Nephron progenitor cell (in vitro differentiated cells): ENCODE measurements around the gene GLP1R.
A peak's percentile ranks its signal among the peaks of the same experiment; 100 is the strongest.

ENCODE experiments used
- DNase-seq: peaks from one replicate; pipeline ENCODE4 v3.0.0; 2021
- H3K27ac Mint-ChIP-seq: 2 replicates; pipeline ENCODE4 v1.8.0; 2021; ENCODE audit warnings: mild to moderate bottlenecking, moderate library complexity, mixed read lengths
- H3K27me3 Mint-ChIP-seq: 2 replicates; pipeline ENCODE4 v1.8.0; 2021; ENCODE audit warnings: mild to moderate bottlenecking, low read depth, mixed read lengths; ENCODE audit not compliant: poor library complexity
- H3K36me3 Mint-ChIP-seq: 2 replicates; pipeline ENCODE4 v1.8.0; 2021; ENCODE audit warnings: low read depth, mixed read lengths
- H3K4me1 Mint-ChIP-seq: 2 replicates; pipeline ENCODE4 v1.8.0; 2021; ENCODE audit warnings: mixed read lengths
- H3K4me3 Mint-ChIP-seq: 2 replicates; pipeline ENCODE4 v1.8.0; 2021; ENCODE audit warnings: mild to moderate bottlenecking, moderate library complexity, mixed read lengths
- H3K9me3 Mint-ChIP-seq: 2 replicates; pipeline ENCODE4 v1.8.0; 2021; ENCODE audit warnings: mild to moderate bottlenecking, moderate library complexity, mixed read lengths
- CTCF ChIP-seq: fragments of 200-600 bp; sonication (generic); IDR thresholded peaks from 2 replicates; pipeline ENCODE4 v1.5.0; 2021; ENCODE audit warnings: antibody characterized with exemption

Gene GLP1R

DNA sequence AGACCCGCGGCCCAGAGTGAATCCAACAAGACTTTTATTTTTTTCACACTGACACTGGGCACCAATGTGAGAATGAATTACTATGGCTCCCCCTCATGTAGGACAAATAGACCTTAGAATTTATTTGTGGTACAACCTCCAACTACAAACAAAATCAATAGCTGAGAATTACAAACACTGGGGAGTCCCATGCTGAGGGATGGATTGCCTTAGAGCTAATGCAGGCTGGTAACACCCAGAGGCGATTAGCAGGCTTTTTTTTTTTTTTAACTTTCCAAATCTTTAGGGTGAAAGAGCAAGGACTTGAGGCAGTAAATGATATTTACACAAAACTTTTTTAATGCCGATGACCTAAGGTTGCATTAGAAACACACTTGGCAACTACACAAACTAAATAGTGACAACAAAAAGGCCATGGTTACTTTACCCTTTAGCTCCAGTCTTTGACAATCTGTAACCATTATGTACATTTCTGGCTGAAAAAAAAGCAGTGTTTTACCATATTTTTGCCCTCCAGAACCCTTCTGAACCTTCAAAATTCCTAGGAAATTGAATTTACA lies 44.6 kb downstream of the GLP1R start:
- H3K36me3 Mint-ChIP-seq, result no peaks in the 10 kb centered on the region
- H3K9me3 Mint-ChIP-seq, result no peaks in the 10 kb centered on the region
- H3K27ac Mint-ChIP-seq, result no peak overlapping the region
- no peaks in the 10 kb centered on the region for H3K4me1 Mint-ChIP-seq
- no peak overlapping the region for H3K4me3 Mint-ChIP-seq
- DNase-seq, result no peak
- peaks cover 23% of the 10 kb centered on the region for H3K27me3 Mint-ChIP-seq
- TF ChIP-seq CTCF, result no peak

- peaks cover 17% of the 10 kb centered on the region for H3K27me3 Mint-ChIP-seq
- no peak overlapping the region for H3K27ac Mint-ChIP-seq
- no peaks in the 10 kb centered on the region for H3K9me3 Mint-ChIP-seq
- H3K36me3 Mint-ChIP-seq, result no peaks in the 10 kb centered on the region
- no peak for TF ChIP-seq CTCF
- H3K4me1 Mint-ChIP-seq, result no peaks in the 10 kb centered on the region
- DNase-seq, result no peak
- H3K4me3 Mint-ChIP-seq, result no peak overlapping the region
Measured at GRCh38 chr6:39095578-39095977, 47.0 kb downstream of the GLP1R start.

DNA sequence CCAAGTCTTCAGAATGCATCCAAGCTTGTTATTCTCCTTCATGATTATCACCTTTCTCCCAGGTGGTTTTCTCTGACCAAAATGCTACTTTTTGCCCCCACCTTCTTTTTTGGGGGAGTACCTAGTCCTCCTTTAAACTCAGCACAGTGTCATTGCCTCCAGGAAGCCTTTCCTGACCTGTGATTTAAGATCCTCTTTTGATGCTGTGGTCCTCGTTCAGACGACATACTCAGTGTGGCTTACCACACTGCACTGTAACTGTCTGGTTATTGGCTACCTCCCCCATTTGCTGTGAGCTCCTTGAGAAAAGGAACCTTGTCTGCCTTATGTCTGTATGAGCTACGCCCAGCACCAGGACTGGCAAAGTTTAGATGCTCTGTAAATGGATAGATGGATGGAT lies 51.8 kb downstream of the GLP1R start:
- Mint-ChIP-seq H3K27me3 (peaks cover 7% of the 10 kb centered on the region), H3K27ac (no peak overlapping the region), H3K4me3 (no peak overlapping the region), H3K9me3 (no peaks in the 10 kb centered on the region), H3K36me3 (peaks cover 20% of the 10 kb centered on the region), H3K4me1 (no peaks in the 10 kb centered on the region)
- TF ChIP-seq CTCF, result no peak
- DNase-seq, result no peak

DNA sequence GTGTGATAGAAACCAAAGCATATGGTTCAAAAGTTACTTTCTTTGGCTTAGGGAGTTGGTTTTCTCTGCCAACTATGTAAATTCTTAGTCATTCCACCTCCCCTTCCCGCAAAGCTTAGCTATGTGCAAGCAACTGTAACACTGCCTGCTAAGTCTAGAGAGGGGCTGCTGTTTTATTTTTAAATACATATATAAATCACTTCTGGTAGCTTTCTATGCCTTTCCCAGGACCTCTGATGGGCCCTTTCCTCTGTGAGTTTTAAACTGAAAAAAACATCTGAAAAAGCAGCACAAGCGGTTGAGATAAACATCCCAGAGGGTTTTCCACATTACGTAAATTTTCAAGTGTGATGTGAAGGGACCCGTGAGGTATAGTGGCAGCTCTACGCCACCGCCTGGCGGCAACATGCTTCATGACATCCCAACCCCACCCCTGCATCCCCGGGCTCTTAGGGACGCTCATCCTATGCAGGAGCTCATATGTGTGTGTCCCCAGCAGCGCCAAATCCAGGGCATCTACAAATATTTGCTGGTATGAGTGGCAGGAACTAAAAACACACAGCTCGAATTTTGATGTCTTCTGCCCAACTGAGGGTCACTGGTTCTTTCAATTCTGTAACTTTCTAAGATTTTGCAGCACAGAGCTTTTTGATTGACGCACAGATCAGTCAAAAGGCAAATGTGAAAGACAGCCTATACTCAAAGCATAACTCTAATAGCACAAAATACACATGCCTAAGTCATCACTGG lies 53.7 kb downstream of the GLP1R start:
- Mint-ChIP-seq H3K27ac (no peak overlapping the region), H3K27me3 (peaks cover 6% of the 10 kb centered on the region), H3K4me3 (no peak overlapping the region), H3K4me1 (peaks cover 7% of the 10 kb centered on the region), H3K36me3 (peaks cover 32% of the 10 kb centered on the region), H3K9me3 (no peaks in the 10 kb centered on the region)
- peak; percentile 66 for DNase-seq
- peak; percentile 67 for TF ChIP-seq CTCF

DNA sequence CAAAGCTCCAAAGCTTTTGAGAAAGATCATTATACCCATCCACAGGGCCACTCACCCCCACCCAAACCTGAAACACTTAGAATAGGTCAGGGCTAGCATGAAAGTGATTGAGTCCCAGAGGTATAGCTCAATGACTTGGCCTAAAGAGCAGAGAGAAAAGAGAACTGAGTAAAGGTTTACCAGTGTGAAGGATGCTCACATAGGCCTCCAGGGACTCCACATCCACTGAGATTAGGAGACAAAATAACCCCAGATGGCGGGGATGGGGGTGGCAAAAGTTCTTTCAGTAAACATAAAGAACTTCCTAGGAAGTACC lies 54.2 kb downstream of the GLP1R start:
- no peaks in the 10 kb centered on the region for H3K9me3 Mint-ChIP-seq
- no peak overlapping the region for H3K27ac Mint-ChIP-seq
- peaks cover 33% of the 10 kb centered on the region for H3K36me3 Mint-ChIP-seq
- H3K27me3 Mint-ChIP-seq, result peaks cover 6% of the 10 kb centered on the region
- TF ChIP-seq CTCF, result no peak
- H3K4me1 Mint-ChIP-seq, result peaks cover 9% of the 10 kb centered on the region
- DNase-seq, result no peak
- H3K4me3 Mint-ChIP-seq, result no peak overlapping the region

- H3K9me3 Mint-ChIP-seq, result no peaks in the 10 kb centered on the region
- H3K27me3 Mint-ChIP-seq, result peaks cover 6% of the 10 kb centered on the region
- no peak for DNase-seq
- H3K36me3 Mint-ChIP-seq, result peaks cover 41% of the 10 kb centered on the region
- H3K4me1 Mint-ChIP-seq, result peaks cover 14% of the 10 kb centered on the region
- no peak overlapping the region for H3K27ac Mint-ChIP-seq
- no peak for TF ChIP-seq CTCF
- H3K4me3 Mint-ChIP-seq, result no peak overlapping the region
Measured at GRCh38 chr6:39104528-39104927, 55.9 kb downstream of the GLP1R start.
